Gastrocnemius medialis (tissue), 4 donors: Measurements from ENCODE around the gene VSIG1. TPM values are rescaled to one million over a fixed set of nuclear protein-coding genes. Genes with fewer than 3 reads are reported as not detected.

Experiments
- ATAC-seq, 2 donors: fragments of 150-250 bp; one replicate each; pipeline ENCODE4 v1.9.1; 2016
- DNase-seq, 2 donors: peaks; one replicate each; pipeline ENCODE4 v3.0.0-alpha.2; 2019
- H3K27ac ChIP-seq, 4 donors: fragments of 200-600 bp; sonication (generic); 1 replicate in 1 of 4; 2 replicates in 3 of 4; pipeline ENCODE4 v1.5.1; 2016 to 2018; ENCODE audit warnings: mild to moderate bottlenecking in 2 of 4, moderate library complexity in 1 of 4
- H3K27me3 ChIP-seq, 3 donors: fragments of 200-600 bp; sonication (generic) in 2 of 3; 1 replicate in 1 of 3; 2 replicates in 2 of 3; pipeline versions ENCODE4 v1.5.1 to v1.6.0; 2016 to 2019; ENCODE audit warnings: mild to moderate bottlenecking in 1 of 3, moderate library complexity in 1 of 3
- H3K36me3 ChIP-seq, 2 donors: fragments of 200-600 bp; sonication (generic) in 1 of 2; one replicate each; pipeline ENCODE4 v1.5.1; 2017 to 2018
- H3K4me1 ChIP-seq, 2 donors: fragments of 200-600 bp; sonication (generic) in 1 of 2; one replicate each; pipeline ENCODE4 v1.5.1; 2016 to 2017; ENCODE audit warnings: mild to moderate bottlenecking in 2 of 2
- H3K4me3 ChIP-seq, 4 donors: fragments of 200-600 bp; sonication (generic) in 3 of 4; 1 replicate in 1 of 4; 2 replicates in 3 of 4; pipeline ENCODE4 v1.5.1; 2016 to 2019; ENCODE audit warnings: mild to moderate bottlenecking in 2 of 4
- H3K9me3 ChIP-seq, 3 donors: fragments of 200-600 bp; sonication (generic) in 2 of 3; 1 replicate in 1 of 3; 2 replicates in 2 of 3; pipeline ENCODE4 v1.5.1; 2016 to 2019
- POLR2A ChIP-seq, 2 donors: fragments of 450-650 bp; IDR thresholded peaks; one replicate each; pipeline ENCODE4 v1.6.1; 2017; ENCODE audit warnings: antibody characterized with exemption in 2 of 2, mild to moderate bottlenecking in 2 of 2, moderate library complexity in 2 of 2
- in situ Hi-C, 4 donors: fragments of 200-750 bp; cut with MboI; loops; one replicate each; pipeline versions ENCODE4 v1.15.0 to v1.8.0; 2017; ENCODE audit warnings: low sequenced_read_pairs in 4 of 4
- intact Hi-C: fragments of 100-400 bp; cut with DNase I; formaldehyde crosslinking; loops from one replicate; pipeline ENCODE4 v1.15.1; 2023; ENCODE audit warnings: low total_unique reads
- total RNA-seq, 4 donors: library from RNA; depleted of rRNA; stranded (reverse); fragments of >200 nt; gene quantifications; one replicate each; pipeline versions ENCODE4 v1.1.0 to v1.2.3, GENCODE V29; 2016
- TF ChIP-seq, protein P1 (sequence below), 5 experiments: fragments of 450-650 bp in 3 of 5; fragments of 200-600 bp in 2 of 5; sonication (generic) in 2 of 5; IDR thresholded peaks in 4 of 5; conservative IDR thresholded peaks in 1 of 5; 1 replicate in 4 of 5; 2 replicates in 1 of 5; pipeline ENCODE4 v1.5.1; 2016 to 2019; ENCODE audit warnings: antibody characterized with exemption in 5 of 5, mild to moderate bottlenecking in 3 of 5, moderate library complexity in 3 of 5

Gene VSIG1
- total RNA-seq, 4 donors from 2014 or later: not detected

DNA sequence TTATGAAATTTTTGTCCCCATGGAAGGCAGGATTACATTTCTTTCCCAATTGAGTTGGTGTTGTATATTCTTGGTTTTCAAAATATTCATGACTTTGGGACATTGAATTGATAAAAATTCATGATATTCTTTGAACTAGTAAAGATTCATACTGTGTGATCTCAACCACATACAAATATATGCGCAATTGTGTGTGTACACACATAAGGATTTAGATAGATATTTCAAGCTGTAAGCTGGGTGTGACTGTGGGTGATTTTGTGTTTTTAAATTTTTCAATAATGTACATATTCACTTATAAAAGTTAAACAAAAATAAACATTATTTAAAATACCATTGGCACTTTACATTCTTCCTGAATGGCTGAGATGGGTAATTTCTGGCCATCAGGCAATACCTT is 19.5 kb upstream of the VSIG1 start:
- Histone ChIP-seq H3K27me3 (peaks cover 0 to 7% (median 0%) of the 10 kb centered on the region in 3 donors), H3K9me3 (no peaks in the 10 kb centered on the region), H3K4me3 (no peak overlapping the region), H3K4me1 (no peaks in the 10 kb centered on the region), H3K27ac (no peak overlapping the region), H3K36me3 (no peaks in the 10 kb centered on the region)
- in situ Hi-C loops (no loop called here), intact Hi-C loops (no loop called here)
- TF ChIP-seq, protein P1, sequence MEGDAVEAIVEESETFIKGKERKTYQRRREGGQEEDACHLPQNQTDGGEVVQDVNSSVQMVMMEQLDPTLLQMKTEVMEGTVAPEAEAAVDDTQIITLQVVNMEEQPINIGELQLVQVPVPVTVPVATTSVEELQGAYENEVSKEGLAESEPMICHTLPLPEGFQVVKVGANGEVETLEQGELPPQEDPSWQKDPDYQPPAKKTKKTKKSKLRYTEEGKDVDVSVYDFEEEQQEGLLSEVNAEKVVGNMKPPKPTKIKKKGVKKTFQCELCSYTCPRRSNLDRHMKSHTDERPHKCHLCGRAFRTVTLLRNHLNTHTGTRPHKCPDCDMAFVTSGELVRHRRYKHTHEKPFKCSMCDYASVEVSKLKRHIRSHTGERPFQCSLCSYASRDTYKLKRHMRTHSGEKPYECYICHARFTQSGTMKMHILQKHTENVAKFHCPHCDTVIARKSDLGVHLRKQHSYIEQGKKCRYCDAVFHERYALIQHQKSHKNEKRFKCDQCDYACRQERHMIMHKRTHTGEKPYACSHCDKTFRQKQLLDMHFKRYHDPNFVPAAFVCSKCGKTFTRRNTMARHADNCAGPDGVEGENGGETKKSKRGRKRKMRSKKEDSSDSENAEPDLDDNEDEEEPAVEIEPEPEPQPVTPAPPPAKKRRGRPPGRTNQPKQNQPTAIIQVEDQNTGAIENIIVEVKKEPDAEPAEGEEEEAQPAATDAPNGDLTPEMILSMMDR (IDR thresholded peaks at IDR 0.05 in 4 of 5, conservative IDR thresholded peaks at IDR 0.05 in 1 of 5): no peak
- TF ChIP-seq POLR2A (IDR thresholded peaks at IDR 0.05): no peak
- DNase-seq: no peak
- ATAC-seq: no peak

DNA sequence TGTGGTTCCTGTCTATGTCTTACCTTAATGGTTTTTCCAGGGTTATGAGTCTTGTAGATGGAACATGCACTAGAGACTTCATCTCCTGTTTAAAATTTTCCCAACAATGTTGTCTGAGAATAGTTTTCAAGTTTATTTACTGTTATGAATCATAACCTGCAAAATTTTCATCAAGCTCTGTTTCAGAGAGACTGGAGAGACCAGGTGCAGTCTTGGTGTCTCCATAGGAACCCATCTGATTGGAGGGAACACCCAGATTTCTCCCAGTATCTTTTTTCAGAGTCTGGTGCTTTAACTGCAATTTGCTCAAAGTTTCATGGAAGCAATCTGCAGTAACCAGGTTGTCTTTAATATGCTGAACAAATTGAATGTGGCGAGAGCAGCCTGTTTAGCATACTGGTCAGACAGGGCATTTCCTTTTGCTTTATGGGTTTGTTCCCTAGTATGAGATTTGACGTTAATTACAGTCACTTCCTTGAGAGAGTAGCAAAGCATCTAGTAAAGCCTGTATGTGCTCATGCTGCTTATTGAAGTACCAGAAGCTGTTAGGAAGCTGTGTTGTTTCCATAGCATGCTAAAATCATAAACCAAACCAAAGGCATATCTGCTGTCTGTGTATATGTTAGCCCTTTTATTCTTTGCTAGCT is 18.8 kb upstream of the VSIG1 start:
- H3K4me3 ChIP-seq: no peak overlapping the region
- in situ Hi-C loops: no loop called here
- DNase-seq (no peak), ATAC-seq (no peak)
- H3K36me3 ChIP-seq: no peaks in the 10 kb centered on the region
- H3K4me1 ChIP-seq: no peaks in the 10 kb centered on the region
- TF ChIP-seq, protein P1 (IDR thresholded peaks at IDR 0.05 in 4 of 5, conservative IDR thresholded peaks at IDR 0.05 in 1 of 5): no peak
- no peak for TF ChIP-seq POLR2A (IDR thresholded peaks at IDR 0.05)
- intact Hi-C loops: no loop called here
- no peak overlapping the region for H3K27ac ChIP-seq
- peaks cover 0 to 7% (median 0%) of the 10 kb centered on the region in 3 donors for H3K27me3 ChIP-seq
- H3K9me3 ChIP-seq: no peaks in the 10 kb centered on the region

DNA sequence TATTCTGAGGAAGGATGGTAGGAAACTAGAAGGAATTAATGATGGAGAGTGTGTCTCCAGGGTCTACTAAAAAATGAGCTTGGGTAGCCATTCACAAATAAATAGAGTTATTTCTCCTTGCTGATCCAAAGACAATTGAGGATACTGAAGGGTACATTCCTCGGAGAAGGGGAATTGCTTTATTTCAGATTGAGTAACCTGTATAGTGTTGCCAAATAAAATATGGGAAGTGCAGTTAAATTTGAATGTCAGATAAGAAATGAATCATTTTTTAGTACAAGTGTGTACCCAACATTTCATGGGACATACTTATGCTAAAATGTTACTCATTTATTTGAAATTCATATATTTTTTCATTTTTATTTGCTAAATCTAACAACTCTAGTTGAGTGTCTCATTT is 16.0 kb upstream of the VSIG1 start:
- Histone ChIP-seq H3K27ac (no peak overlapping the region), H3K4me1 (no peaks in the 10 kb centered on the region), H3K4me3 (no peak overlapping the region), H3K36me3 (no peaks in the 10 kb centered on the region), H3K9me3 (no peaks in the 10 kb centered on the region), H3K27me3 (peaks cover 0 to 7% (median 0%) of the 10 kb centered on the region in 3 donors)
- no peak for DNase-seq
- intact Hi-C loops: no loop called here
- TF ChIP-seq, protein P1 (IDR thresholded peaks at IDR 0.05 in 4 of 5, conservative IDR thresholded peaks at IDR 0.05 in 1 of 5): no peak
- TF ChIP-seq POLR2A (IDR thresholded peaks at IDR 0.05): no peak
- ATAC-seq: no peak
- in situ Hi-C loops: no loop called here

DNA sequence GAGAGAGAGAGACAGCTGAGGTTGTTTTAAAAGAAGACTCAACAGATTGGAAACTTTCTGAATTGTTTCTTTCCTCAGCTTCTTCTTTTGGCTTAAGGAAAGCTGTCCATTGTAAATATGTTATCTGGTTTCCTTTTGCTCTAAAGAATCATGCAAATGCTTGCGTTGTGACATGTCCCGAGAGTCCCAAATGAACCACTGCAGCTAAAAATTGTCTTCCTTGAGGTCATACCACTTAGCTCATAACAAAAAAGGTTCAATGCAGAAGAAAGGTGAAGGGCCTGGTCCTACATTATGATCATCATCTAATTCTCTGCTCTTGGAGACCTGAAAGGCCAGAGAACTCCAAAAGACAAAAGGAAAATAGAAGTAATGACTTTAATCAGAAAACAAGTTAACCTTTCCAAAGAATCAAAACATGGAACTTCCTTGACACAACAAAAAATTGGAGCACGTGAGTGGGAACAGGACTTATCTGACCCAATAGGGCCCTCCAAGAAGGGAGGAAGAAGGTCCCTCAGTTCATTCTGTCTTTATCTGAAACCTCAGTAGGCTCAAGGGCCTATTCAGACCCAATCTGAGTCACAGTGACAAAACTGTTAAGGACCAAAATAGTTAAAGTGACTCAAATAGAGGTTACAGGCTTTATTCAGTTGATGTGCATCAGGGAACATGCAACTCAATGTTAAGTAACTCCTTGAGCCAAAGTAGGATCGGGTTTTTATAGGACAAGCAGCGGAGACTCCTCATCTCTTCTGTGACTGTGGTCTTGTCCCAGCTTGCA is 14.7 kb upstream of the VSIG1 start:
- H3K4me3 ChIP-seq: no peak overlapping the region
- H3K4me1 ChIP-seq: no peaks in the 10 kb centered on the region
- peaks cover 0 to 7% (median 0%) of the 10 kb centered on the region in 3 donors for H3K27me3 ChIP-seq
- ATAC-seq (no peak), DNase-seq (no peak)
- intact Hi-C loops (no loop called here), in situ Hi-C loops (no loop called here)
- no peak overlapping the region for H3K27ac ChIP-seq
- no peaks in the 10 kb centered on the region for H3K36me3 ChIP-seq
- no peak for TF ChIP-seq POLR2A (IDR thresholded peaks at IDR 0.05)
- TF ChIP-seq, protein P1 (IDR thresholded peaks at IDR 0.05 in 4 of 5, conservative IDR thresholded peaks at IDR 0.05 in 1 of 5): no peak
- no peaks in the 10 kb centered on the region for H3K9me3 ChIP-seq
